Measurements from ENCODE around the gene NRL.

GRCh38 chr14:24085215-24085614 lies 29.5 kb downstream of the NRL start:
- TF ChIP-seq CTCF (conservative IDR thresholded peaks at IDR 0.05 in 1 of 2, IDR thresholded peaks at IDR 0.05 in 1 of 2; ENCODE audit: low read depth in 1 of 2, low read length in 2 of 2) (no peak), EZH2 (IDR thresholded peaks at IDR 0.05; ENCODE audit: low read length, missing control alignments) (no peak)

Measured in fibroblast of lung (primary cell).